ENCODE data around the gene HEG1.
"Not testable (repeated sequence)": the region's sequence is repeated elsewhere in the genome, so short reads cannot be mapped to it uniquely, and the experiment has no call there.

HEG1 gene

DNA sequence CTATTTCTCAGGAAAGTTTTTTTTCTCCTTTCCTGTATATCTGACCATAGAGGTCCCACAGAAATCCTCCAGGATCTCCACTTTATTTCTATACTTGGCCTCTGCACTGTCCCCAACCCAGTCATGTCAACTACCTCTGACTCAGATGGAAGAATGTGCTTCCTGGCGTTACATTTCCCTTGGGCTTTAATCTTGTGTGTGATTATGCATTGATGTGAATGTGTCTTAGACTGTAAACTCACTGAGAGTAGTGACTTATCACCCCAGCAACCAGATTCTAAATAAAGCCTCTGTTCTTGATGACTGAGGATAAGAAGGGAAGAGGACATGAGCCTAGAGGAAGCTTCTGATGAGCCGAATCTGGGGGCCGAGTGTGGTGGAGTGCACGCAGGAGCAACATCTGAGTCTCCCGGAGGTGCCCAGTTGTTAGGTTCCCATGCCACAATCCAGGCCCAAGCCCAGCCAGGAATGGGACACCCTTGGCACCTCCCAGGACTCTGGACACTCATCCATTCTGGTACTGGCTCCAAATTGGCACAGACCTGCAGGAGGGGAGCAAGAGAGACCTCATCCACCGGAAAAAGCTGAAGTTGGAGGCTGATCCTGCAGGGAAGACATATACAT, 32.1 kb upstream of the HEG1 start:
- H2BK5ac ChIP-seq (ENCODE audit: low read depth, low read length, poor library complexity): no peak overlapping the region
- H4K8ac ChIP-seq (ENCODE audit: low read depth, low read length): no peak overlapping the region
- H3K36me3 ChIP-seq (ENCODE audit: control insufficient read depth in 1 of 2, insufficient read depth in 2 of 2, low read length in 2 of 2): no peaks in the 10 kb centered on the region
- DNase-seq: no peak
- H3K4me1 ChIP-seq (ENCODE audit: control insufficient read depth in 1 of 2, insufficient read depth in 2 of 2, low read length in 2 of 2): no peaks in the 10 kb centered on the region
- H4K91ac ChIP-seq (ENCODE audit: low read depth, low read length): no peak overlapping the region
- H2AK5ac ChIP-seq (ENCODE audit: low read length): no peak overlapping the region
- no peaks in the 10 kb centered on the region for H3K79me1 ChIP-seq (ENCODE audit: low read length)
- H2BK12ac ChIP-seq (ENCODE audit: low read length): no peak overlapping the region
- H2AFZ ChIP-seq (ENCODE audit: insufficient read depth, low read length, poor library complexity): peak overlapping the region; percentile 1
- WGBS (ENCODE audit: extremely low coverage, insufficient coverage, insufficient read length): no CpG with 5 or more reads among the region's 6 CpGs
- no peak overlapping the region for H2BK120ac ChIP-seq (ENCODE audit: insufficient read depth, low read length, poor library complexity)
- H3K4me3 ChIP-seq (ENCODE audit: low read depth, low read length): no peak overlapping the region
- no peaks in the 10 kb centered on the region for H3K9me3 ChIP-seq (ENCODE audit: insufficient read depth, low read depth, low read length)
- H3K23ac ChIP-seq (ENCODE audit: low read length): no peak overlapping the region
- no peaks in the 10 kb centered on the region for H3K27me3 ChIP-seq (ENCODE audit: insufficient read depth, low read length)
- H3K9ac ChIP-seq (ENCODE audit: low read length): no peak overlapping the region
- H3K27ac ChIP-seq (ENCODE audit: low read depth, low read length): no peak overlapping the region
- no peaks in the 10 kb centered on the region for H3K79me2 ChIP-seq (ENCODE audit: control insufficient read depth, insufficient read depth, low read length, poor library complexity)
- H3K4me2 ChIP-seq (ENCODE audit: low read length): no peak overlapping the region
- no peak overlapping the region for H3K18ac ChIP-seq (ENCODE audit: low read length)
- no peak overlapping the region for H4K12ac ChIP-seq (ENCODE audit: low read depth, low read length)
- no peak overlapping the region for H3K14ac ChIP-seq (ENCODE audit: low read length)
- no peak overlapping the region for H3K4ac ChIP-seq (ENCODE audit: low read depth, low read length)

DNA sequence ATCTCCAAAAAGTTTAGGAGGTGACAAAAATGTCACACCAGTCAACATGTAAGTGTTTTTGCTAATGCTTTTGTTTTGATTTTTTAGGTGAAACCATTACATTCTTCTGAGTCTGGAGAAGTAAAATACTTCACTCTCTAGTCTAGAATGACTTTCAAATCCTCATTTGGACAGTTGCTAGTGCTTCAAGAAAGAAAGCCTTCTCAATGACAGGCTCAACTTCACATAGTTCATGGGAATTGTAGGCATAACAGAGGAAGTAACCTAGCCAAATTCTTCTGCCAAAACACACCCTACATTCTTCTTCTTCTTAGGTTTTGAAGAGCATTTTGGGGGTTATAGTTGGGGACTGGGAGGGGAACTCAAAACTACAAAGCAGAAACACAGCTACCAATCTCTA, 29.4 kb upstream of the HEG1 start:
- no peak overlapping the region for H3K14ac ChIP-seq (ENCODE audit: low read length)
- no peak overlapping the region for H4K8ac ChIP-seq (ENCODE audit: low read depth, low read length)
- no peaks in the 10 kb centered on the region for H3K79me2 ChIP-seq (ENCODE audit: control insufficient read depth, insufficient read depth, low read length, poor library complexity)
- no peak overlapping the region for H2AFZ ChIP-seq (ENCODE audit: insufficient read depth, low read length, poor library complexity)
- H3K23ac ChIP-seq (ENCODE audit: low read length): no peak overlapping the region
- H2BK5ac ChIP-seq (ENCODE audit: low read depth, low read length, poor library complexity): no peak overlapping the region
- H3K9ac ChIP-seq (ENCODE audit: low read length): no peak overlapping the region
- H4K91ac ChIP-seq (ENCODE audit: low read depth, low read length): no peak overlapping the region
- H2BK120ac ChIP-seq (ENCODE audit: insufficient read depth, low read length, poor library complexity): no peak overlapping the region
- H3K27me3 ChIP-seq (ENCODE audit: insufficient read depth, low read length): no peaks in the 10 kb centered on the region
- H2BK12ac ChIP-seq (ENCODE audit: low read length): no peak overlapping the region
- H3K4me1 ChIP-seq (ENCODE audit: control insufficient read depth in 1 of 2, insufficient read depth in 2 of 2, low read length in 2 of 2): peaks cover under 1 to 4% of the 10 kb centered on the region in 2 experiments
- H3K79me1 ChIP-seq (ENCODE audit: low read length): no peaks in the 10 kb centered on the region
- no peak overlapping the region for H2AK5ac ChIP-seq (ENCODE audit: low read length)
- H3K18ac ChIP-seq (ENCODE audit: low read length): no peak overlapping the region
- no peak overlapping the region for H3K27ac ChIP-seq (ENCODE audit: low read depth, low read length)
- no peak overlapping the region for H3K4ac ChIP-seq (ENCODE audit: low read depth, low read length)
- H4K12ac ChIP-seq (ENCODE audit: low read depth, low read length): no peak overlapping the region
- no peaks in the 10 kb centered on the region for H3K36me3 ChIP-seq (ENCODE audit: control insufficient read depth in 1 of 2, insufficient read depth in 2 of 2, low read length in 2 of 2)
- no peak overlapping the region for H3K4me2 ChIP-seq (ENCODE audit: low read length)
- H3K4me3 ChIP-seq (ENCODE audit: low read depth, low read length): no peak overlapping the region
- no peaks in the 10 kb centered on the region for H3K9me3 ChIP-seq (ENCODE audit: insufficient read depth, low read depth, low read length)
- DNase-seq: no peak

DNA sequence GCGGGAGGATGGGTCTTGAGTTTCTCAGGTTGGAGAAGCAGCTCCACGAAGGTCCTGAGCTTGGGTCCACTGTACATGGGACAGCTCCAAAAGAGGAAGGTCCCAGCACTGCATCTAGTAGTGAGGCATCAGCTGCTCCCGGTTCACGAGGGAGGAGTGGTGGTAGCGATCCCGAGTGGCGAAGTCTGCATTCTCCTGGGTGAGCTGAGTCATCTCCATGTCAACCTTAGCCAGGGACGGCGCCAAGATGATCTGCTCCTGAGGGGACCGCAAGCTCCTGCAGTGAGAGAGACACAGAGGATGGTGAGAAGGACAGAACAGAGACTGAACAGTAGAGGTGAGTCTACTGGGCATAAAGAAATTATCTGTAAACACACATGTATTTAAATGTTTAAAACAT, 28.0 kb upstream of the HEG1 start:
- Histone ChIP-seq H4K91ac (ENCODE audit: low read depth, low read length) (no peak overlapping the region), H3K4me2 (ENCODE audit: low read length) (no peak overlapping the region), H2BK5ac (ENCODE audit: low read depth, low read length, poor library complexity) (no peak overlapping the region), H2BK12ac (ENCODE audit: low read length) (no peak overlapping the region), H3K36me3 (ENCODE audit: control insufficient read depth in 1 of 2, insufficient read depth in 2 of 2, low read length in 2 of 2) (peaks cover 0 to 1% of the 10 kb centered on the region in 2 experiments), H4K12ac (ENCODE audit: low read depth, low read length) (no peak overlapping the region), H3K14ac (ENCODE audit: low read length) (no peak overlapping the region), H3K9me3 (ENCODE audit: insufficient read depth, low read depth, low read length) (no peaks in the 10 kb centered on the region), H3K18ac (ENCODE audit: low read length) (no peak overlapping the region), H3K27ac (ENCODE audit: low read depth, low read length) (no peak overlapping the region), H3K27me3 (ENCODE audit: insufficient read depth, low read length) (no peaks in the 10 kb centered on the region), H4K8ac (ENCODE audit: low read depth, low read length) (no peak overlapping the region), H3K4me3 (ENCODE audit: low read depth, low read length) (no peak overlapping the region), H3K79me1 (ENCODE audit: low read length) (no peaks in the 10 kb centered on the region), H3K4me1 (ENCODE audit: control insufficient read depth in 1 of 2, insufficient read depth in 2 of 2, low read length in 2 of 2) (peaks cover 3 to 11% of the 10 kb centered on the region in 2 experiments), H3K23ac (ENCODE audit: low read length) (no peak overlapping the region), H2AK5ac (ENCODE audit: low read length) (no peak overlapping the region), H3K4ac (ENCODE audit: low read depth, low read length) (no peak overlapping the region), H3K9ac (ENCODE audit: low read length) (no peak overlapping the region), H2AFZ (ENCODE audit: insufficient read depth, low read length, poor library complexity) (no peak overlapping the region), H3K79me2 (ENCODE audit: control insufficient read depth, insufficient read depth, low read length, poor library complexity) (no peaks in the 10 kb centered on the region), H2BK120ac (ENCODE audit: insufficient read depth, low read length, poor library complexity) (no peak overlapping the region)
- no peak for DNase-seq
- WGBS (ENCODE audit: extremely low coverage, insufficient coverage, insufficient read length): no CpG with 5 or more reads among the region's 10 CpGs

DNA sequence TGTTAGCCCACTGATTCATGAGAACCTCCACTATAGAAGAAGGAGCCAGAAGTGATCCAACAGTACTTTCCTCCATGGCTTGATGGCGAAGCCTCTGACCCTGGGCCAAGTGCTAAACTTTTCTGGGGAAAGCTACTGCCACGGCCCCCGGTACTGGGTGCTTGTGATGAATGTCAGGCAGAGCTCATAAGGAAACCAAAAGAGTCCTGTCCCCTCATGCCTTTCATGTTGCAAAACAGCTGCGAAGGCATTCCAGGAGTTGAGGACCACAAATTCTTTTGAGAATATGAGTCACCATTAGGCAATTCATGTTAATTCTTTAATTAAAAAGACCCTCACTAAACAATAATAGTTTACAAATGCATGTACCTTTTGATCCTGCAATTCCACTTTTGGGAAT, 26.5 kb upstream of the HEG1 start:
- not testable (repeated sequence) for H3K14ac ChIP-seq (ENCODE audit: low read length); H4K8ac ChIP-seq (ENCODE audit: low read depth, low read length)

More for the DNA sequence above, 26.5 kb upstream of the HEG1 start:
- not testable (repeated sequence) for H3K27me3 ChIP-seq (ENCODE audit: insufficient read depth, low read length); H3K79me2 ChIP-seq (ENCODE audit: control insufficient read depth, insufficient read depth, low read length, poor library complexity); H2BK120ac ChIP-seq (ENCODE audit: insufficient read depth, low read length, poor library complexity); H4K91ac ChIP-seq (ENCODE audit: low read depth, low read length); H3K36me3 ChIP-seq (ENCODE audit: control insufficient read depth in 1 of 2, insufficient read depth in 2 of 2, low read length in 2 of 2); H3K18ac ChIP-seq (ENCODE audit: low read length); DNase-seq; H2BK12ac ChIP-seq (ENCODE audit: low read length); H3K79me1 ChIP-seq (ENCODE audit: low read length); H3K23ac ChIP-seq (ENCODE audit: low read length); H3K4ac ChIP-seq (ENCODE audit: low read depth, low read length); H3K4me3 ChIP-seq (ENCODE audit: low read depth, low read length); H4K12ac ChIP-seq (ENCODE audit: low read depth, low read length); H3K27ac ChIP-seq (ENCODE audit: low read depth, low read length); H2AK5ac ChIP-seq (ENCODE audit: low read length); H3K9me3 ChIP-seq (ENCODE audit: insufficient read depth, low read depth, low read length); H2BK5ac ChIP-seq (ENCODE audit: low read depth, low read length, poor library complexity); H3K9ac ChIP-seq (ENCODE audit: low read length); H2AFZ ChIP-seq (ENCODE audit: insufficient read depth, low read length, poor library complexity); H3K4me2 ChIP-seq (ENCODE audit: low read length)
- H3K4me1 ChIP-seq (ENCODE audit: control insufficient read depth in 1 of 2, insufficient read depth in 2 of 2, low read length in 2 of 2): peaks cover 3 to 11% of the 10 kb centered on the region in 2 experiments
- no CpG with 5 or more reads among the region's 4 CpGs for WGBS (ENCODE audit: extremely low coverage, insufficient coverage, insufficient read length)

Data from trophoblast cell (in vitro differentiated cells and primary cell).